Fibroblast of gingiva (primary cell): ENCODE measurements around the gene SNRNP48.

Experiments used
- DNase-seq: peaks from one replicate; pipeline ENCODE4 v3.0.0-alpha.2; 2011; ENCODE audit warnings: low read depth

SNRNP48 gene

GRCh38 chr6:7593229-7593628, 3.2 kb downstream of the SNRNP48 start:
- DNase-seq = no peak

GRCh38 chr6:7594579-7595125, 4.7 kb downstream of the SNRNP48 start:
- DNase-seq = no peak

- no peak for DNase-seq
These were observed 14.0 kb downstream of the SNRNP48 start for GRCh38 chr6:7604003-7604402.

- no peak for DNase-seq
These were observed 14.5 kb downstream of the SNRNP48 start for GRCh38 chr6:7604506-7604905.

- DNase-seq = peak; percentile 47
These were observed 25.8 kb downstream of the SNRNP48 start for GRCh38 chr6:7615611-7616383.

GRCh38 chr6:7617801-7618764, 28.1 kb downstream of the SNRNP48 start:
- peak; percentile 98 for DNase-seq

GRCh38 chr6:7621761-7622160, 31.8 kb downstream of the SNRNP48 start:
- peak; percentile 29 for DNase-seq

GRCh38 chr6:7624796-7625710, 35.1 kb downstream of the SNRNP48 start:
- no peak for DNase-seq

GRCh38 chr6:7628479-7628878, 38.5 kb downstream of the SNRNP48 start:
- no peak for DNase-seq

GRCh38 chr6:7628909-7629308, 38.9 kb downstream of the SNRNP48 start:
- DNase-seq = peak; percentile 39

- no peak for DNase-seq
These were observed 39.3 kb downstream of the SNRNP48 start for GRCh38 chr6:7629321-7629720.

GRCh38 chr6:7630792-7631191, 40.8 kb downstream of the SNRNP48 start:
- DNase-seq = no peak

GRCh38 chr6:7631466-7631865, 41.5 kb downstream of the SNRNP48 start:
- peak; percentile 44 for DNase-seq

GRCh38 chr6:7632501-7633290, 42.7 kb downstream of the SNRNP48 start:
- no peak for DNase-seq

- no peak for DNase-seq
These were observed 43.4 kb downstream of the SNRNP48 start for GRCh38 chr6:7633361-7633760.

GRCh38 chr6:7636151-7636550, 46.2 kb downstream of the SNRNP48 start:
- DNase-seq = no peak

GRCh38 chr6:7637533-7637932, 47.5 kb downstream of the SNRNP48 start:
- no peak for DNase-seq

- DNase-seq = no peak
These were observed 49.4 kb downstream of the SNRNP48 start for GRCh38 chr6:7639427-7639826.

- DNase-seq = no peak
These were observed 50.0 kb downstream of the SNRNP48 start for GRCh38 chr6:7640016-7640415.
